AG09319 (cell line): ENCODE results near the gene CYBB.

ENCODE experiments used
- DNase-seq: peaks from one replicate; pipeline ENCODE4 v3.0.0-alpha.2; 2010; ENCODE audit warnings: low read depth; ENCODE audit errors: extremely low read depth
- TF ChIP-seq, protein P1 (sequence below): IDR thresholded peaks from 2 replicates; pipeline ENCODE4 v1.5.1; 2011; ENCODE audit warnings: low read depth, mild to moderate bottlenecking, inconsistent platforms, low read length, moderate library complexity

CYBB gene

DNA sequence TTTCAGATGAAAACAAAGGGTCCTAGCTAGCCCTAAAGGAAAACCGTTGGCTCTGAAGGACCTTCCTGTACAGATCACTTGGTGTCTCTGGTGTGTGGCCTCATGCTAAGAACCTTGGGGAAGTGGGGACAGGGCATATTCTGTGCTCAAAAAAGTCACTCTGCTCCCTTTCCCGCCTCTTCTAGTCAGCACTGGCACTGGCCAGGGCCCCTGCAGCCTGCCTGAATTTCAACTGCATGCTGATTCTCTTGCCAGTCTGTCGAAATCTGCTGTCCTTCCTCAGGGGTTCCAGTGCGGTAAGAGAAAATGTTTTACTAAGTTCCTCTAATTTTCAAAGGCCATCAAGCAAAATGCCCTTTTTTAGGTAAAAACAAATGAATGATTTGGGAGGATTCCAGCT lies 3.4 kb downstream of the CYBB start:
- no peak for DNase-seq

DNA sequence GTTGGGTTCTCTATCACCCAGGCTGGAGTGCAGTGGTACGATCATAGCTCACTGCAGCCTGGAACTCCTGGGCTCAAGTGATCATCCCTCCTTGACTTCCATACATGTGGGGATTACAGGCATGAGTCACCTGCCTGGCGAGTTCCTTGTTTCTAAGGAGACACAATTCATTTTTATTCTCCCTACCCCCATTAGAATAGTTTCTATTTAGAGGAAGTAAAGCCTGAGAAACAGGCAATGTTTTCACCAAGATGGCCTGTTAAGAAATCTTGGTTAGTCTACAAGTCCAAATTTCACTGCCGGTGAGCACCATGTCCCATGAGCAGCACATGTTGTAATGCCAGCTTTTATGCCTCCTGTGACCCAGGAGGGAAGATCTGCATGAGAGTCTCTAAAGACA lies 5.7 kb downstream of the CYBB start:
- no peak for DNase-seq
- TF ChIP-seq, protein P1, sequence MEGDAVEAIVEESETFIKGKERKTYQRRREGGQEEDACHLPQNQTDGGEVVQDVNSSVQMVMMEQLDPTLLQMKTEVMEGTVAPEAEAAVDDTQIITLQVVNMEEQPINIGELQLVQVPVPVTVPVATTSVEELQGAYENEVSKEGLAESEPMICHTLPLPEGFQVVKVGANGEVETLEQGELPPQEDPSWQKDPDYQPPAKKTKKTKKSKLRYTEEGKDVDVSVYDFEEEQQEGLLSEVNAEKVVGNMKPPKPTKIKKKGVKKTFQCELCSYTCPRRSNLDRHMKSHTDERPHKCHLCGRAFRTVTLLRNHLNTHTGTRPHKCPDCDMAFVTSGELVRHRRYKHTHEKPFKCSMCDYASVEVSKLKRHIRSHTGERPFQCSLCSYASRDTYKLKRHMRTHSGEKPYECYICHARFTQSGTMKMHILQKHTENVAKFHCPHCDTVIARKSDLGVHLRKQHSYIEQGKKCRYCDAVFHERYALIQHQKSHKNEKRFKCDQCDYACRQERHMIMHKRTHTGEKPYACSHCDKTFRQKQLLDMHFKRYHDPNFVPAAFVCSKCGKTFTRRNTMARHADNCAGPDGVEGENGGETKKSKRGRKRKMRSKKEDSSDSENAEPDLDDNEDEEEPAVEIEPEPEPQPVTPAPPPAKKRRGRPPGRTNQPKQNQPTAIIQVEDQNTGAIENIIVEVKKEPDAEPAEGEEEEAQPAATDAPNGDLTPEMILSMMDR, result no peak

More for the DNA sequence above, 3.4 kb downstream of the CYBB start:
- TF ChIP-seq, protein P1, result no peak

DNA sequence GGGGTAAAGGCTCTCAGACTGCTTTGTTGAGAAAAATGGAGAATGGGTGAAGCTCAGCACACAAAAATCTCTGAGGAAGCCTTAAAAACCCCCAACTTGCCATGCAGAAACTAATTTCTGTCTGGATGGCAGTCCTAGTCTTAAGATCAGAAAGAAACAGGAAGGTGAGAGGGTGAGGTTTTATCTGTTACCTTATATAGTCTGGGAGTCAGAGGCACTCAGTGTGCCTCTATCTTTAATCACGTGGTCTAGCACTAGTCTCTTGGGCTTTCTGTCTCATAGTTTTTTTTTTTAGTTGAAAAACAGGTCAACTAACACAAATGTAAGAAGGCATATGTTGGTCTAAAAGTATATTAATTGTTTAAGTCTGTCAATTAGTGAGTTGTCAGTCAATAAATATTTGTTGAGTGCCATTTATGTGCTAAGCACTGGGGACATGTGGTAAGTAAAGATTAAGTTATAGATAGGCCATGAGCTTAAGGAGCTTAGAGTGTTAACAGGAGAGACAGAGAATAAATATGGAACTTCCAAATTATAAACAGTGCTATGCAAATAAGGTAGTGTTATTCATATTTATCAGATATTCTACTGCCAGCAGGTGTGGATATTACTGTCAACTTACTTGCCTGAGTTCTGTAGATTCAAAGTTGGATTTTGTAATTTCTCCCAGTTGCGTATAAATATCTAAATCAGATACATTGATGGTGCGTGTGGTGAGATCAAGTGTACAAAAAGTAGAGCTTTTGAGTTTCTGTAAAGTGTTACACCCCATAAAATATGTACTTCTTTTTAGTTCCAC lies 7.0 kb downstream of the CYBB start:
- DNase-seq, result no peak
- TF ChIP-seq, protein P1, result no peak

- TF ChIP-seq, protein P1, result no peak
- DNase-seq, result no peak
Measured at GRCh38 chrX:37787423-37787869, 7.6 kb downstream of the CYBB start.

DNA sequence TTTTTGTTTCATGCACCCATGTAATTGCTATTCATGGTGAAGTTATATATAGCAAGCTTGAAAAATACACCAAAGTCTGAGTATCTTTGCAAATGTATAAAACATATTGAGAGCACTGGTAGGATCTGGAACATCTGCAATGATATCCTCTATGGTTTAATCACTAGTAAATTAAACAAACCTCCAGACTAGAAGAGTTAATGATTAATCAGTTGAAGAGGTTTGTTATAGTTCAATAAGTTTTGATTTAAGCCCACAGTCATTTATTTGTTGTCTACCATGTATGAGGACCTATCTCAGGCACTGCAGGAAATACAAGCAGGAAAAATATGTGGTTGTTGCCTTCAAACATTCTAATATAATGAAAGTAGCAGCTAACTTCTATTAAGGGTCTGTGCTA lies 16.5 kb downstream of the CYBB start:
- no peak for DNase-seq

DNA sequence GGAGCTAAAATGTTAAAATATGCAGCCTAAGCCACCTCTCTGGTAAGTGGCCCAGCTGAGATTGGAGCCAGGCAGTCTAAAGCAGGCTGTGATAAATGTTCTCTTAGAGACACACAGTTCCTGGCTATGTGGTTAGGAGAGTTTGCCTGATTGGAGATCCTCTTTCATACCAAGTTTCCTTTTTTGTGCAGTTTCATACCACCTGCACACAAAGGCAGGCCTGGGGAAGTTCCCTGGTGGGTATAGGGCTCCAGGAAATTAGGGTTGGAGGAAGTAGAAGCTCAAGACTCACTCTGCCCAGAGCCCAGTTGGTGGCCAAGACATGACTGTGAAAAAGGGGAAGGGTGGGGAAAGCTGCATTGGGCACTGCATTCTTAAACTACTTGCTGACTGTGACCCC lies 16.9 kb downstream of the CYBB start:
- TF ChIP-seq, protein P1, result no peak
- DNase-seq, result no peak

More for the DNA sequence above, 16.5 kb downstream of the CYBB start:
- TF ChIP-seq, protein P1, result no peak

- no peak for DNase-seq
Measured at GRCh38 chrX:37799936-37800335, 20.1 kb downstream of the CYBB start.

More at GRCh38 chrX:37799936-37800335, 20.1 kb downstream of the CYBB start:
- TF ChIP-seq, protein P1, result no peak
